Measurements from ENCODE around the gene PNCK.

The PNCK gene

GRCh38 chrX:153634832-153635231 lies 38.8 kb downstream of the PNCK start:
- no peak for DNase-seq (ENCODE audit: low read depth)

DNA sequence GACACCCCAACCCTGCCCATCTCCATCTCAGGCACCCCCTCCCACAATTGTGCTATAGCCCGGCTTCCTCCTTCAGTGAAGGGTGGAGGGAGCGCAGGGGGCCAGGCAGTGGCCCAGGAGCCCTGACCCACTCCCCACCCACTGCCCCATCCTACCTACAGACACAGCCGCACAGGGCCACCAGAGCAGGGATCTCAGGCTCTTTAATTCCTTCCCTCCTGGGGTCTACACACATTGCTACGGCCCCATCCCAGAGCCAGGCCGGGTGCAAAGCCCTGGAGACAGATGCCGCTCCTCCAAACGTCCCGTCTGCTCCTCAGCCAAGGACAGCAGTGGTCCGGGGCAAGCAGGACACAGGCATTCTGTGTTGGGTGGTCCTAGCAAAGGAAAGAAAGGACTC lies 39.4 kb downstream of the PNCK start:
- DNase-seq (ENCODE audit: low read depth): no peak
- H3K4me3 ChIP-seq (ENCODE audit: low read depth, low read length): no peak overlapping the region

More at GRCh38 chrX:153634832-153635231, 38.8 kb downstream of the PNCK start:
- no peak overlapping the region for H3K4me3 ChIP-seq (ENCODE audit: low read depth, low read length)

DNA sequence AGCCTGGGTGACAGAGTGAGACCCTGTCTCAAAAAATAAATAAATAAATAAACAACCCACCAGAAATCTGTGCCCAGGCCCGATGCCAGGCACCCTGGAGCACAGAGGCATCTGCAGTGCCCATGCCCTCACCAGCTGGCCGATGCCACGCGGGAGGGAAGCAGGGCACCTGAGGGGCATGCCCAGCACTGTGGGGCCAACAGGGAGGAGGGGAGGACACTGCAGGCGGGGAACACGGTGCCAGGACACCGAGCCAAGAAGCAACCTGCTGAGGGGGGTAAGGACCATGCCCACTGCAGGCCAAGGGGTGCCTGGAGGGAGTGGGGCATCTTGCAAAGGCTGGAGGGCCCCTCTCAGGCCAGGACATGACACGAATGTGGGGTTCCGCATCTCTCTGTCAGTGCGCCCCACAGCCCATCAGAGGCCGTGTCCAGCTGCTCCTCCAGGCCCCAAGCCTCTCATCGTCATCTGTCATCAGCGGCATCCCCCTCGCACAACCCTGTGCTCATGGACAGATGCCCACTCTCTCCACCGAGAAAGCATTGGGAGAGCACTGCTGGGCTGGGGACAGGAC lies 39.9 kb downstream of the PNCK start:
- no peak for DNase-seq (ENCODE audit: low read depth)
- no peak overlapping the region for H3K4me3 ChIP-seq (ENCODE audit: low read depth, low read length)

- DNase-seq (ENCODE audit: low read depth): no peak
- H3K4me3 ChIP-seq (ENCODE audit: low read depth, low read length): no peak overlapping the region
Observed at GRCh38 chrX:153633048-153633447, 40.6 kb downstream of the PNCK start.

GRCh38 chrX:153632595-153632946 lies 41.0 kb downstream of the PNCK start:
- H3K4me3 ChIP-seq (ENCODE audit: low read depth, low read length): no peak overlapping the region
- DNase-seq (ENCODE audit: low read depth): no peak

DNA sequence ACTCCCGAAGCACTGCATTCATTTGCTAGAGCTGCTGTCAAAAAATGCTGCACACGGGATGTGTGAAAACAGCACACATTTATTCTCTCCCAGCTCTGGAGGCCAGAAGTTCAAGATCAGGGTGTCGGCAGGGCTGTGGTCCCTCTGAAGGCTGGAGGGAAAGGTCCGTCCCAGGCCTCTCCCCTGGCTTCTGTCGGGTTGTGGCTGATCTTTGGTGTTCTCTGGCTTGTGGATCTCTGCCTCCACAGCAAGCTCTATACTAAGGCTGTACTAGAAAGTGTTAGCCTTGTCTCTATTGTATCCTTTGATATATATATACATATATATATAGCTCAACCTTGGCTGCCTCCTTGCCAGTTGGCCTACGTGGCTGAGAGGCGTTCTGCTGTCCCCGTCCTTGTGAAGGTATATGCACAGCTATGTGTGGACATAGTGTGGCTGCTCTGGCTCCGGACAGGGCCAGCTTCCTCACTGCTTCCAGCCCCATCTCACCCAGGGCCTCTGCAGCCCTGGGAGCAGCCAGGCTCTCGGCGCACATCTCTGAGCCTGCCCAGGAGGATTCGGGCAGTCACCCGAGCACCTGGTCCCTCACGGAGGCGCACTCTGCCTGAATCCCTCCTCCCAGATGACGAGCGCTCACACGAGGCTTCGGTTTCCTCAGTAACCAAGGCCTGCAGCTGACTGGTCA lies 41.6 kb downstream of the PNCK start:
- no peak overlapping the region for H3K4me3 ChIP-seq (ENCODE audit: low read depth, low read length)
- DNase-seq (ENCODE audit: low read depth): no peak

- no peak for DNase-seq (ENCODE audit: low read depth)
- H3K4me3 ChIP-seq (ENCODE audit: low read depth, low read length): no peak overlapping the region
Observed at GRCh38 chrX:153631346-153631745, 42.3 kb downstream of the PNCK start.

DNA sequence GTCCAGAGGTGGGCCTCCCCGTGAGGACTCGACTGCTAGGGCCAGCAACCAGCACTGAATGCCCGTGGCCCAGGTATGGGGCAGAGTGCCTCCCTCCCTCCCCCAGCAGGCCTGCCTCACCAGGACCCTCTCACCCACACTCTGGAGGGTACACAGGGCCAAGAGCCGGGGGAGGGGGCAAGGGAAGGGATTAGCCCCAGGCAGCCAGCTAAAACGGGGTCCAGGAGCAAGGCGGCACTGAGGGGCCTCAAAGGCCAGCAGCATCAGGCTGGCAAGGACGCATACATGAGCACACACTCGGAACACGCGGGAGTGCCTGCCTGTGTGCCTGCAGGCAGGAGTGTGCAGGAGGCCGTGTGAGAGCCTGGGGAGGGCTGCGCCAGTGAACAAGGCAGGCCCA lies 44.9 kb downstream of the PNCK start:
- no peak overlapping the region for H3K4me3 ChIP-seq (ENCODE audit: low read depth, low read length)
- no peak for DNase-seq (ENCODE audit: low read depth)

DNA sequence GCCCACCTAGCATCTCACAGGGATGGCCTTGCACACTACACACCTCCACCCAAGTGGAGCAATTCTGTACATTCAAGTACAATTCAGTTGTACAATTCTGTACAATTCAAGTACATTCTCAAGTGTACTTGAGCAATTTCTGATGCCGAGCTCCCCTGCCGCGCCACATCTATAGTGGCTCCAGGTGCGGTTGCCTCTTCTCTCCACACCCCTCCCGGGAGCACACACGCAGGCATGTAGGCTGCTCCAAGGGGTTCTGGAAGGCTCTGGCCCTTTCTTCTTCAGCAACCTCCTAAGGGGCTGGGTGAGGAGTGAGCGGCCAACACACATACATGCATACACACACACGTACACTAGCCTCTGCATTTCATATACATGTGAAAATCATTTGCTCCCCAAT lies 45.5 kb downstream of the PNCK start:
- H3K4me3 ChIP-seq (ENCODE audit: low read depth, low read length): no peak overlapping the region
- no peak for DNase-seq (ENCODE audit: low read depth)

- no peak for DNase-seq (ENCODE audit: low read depth)
- H3K4me3 ChIP-seq (ENCODE audit: low read depth, low read length): no peak overlapping the region
Observed at GRCh38 chrX:153627675-153628111, 45.9 kb downstream of the PNCK start.

DNA sequence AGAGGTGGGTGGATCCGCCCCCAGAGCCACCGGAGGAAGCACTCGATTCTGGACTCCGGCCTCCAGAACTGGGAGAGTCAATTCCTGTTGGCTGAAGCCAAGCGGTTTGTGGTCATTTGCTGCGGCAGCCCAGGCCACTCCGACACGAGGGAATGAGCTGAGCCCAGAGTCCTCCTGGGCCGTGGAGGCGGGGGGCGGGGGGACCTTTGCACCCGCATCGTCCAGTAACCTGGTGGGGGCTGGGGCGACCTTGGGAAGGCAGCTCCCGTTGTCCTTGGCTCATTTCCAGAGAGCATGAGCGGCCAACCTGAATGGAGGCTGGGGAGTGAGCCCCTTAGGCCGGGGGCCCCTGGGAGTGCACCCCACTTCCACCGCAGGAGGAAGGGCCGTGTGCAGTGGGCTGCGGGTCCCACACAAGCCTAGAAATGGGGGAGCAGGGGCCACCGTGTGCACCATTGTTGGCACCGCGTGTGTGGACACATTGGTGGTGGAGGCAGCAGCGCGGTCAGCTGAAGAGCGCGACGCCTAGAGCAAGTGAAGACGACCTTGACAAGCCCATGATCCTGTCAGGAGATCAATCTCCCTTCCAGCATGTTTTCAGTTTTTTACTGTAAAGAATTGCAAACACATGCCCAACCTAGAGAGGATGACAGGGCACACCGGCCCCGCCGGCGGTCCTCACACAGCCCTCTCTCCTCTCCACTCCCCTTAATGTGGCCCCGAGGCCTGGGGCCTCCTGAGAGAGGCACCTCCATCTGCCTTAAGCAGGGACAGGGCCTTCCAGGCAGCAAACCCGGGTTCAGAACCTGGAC lies 46.5 kb downstream of the PNCK start:
- H3K4me3 ChIP-seq (ENCODE audit: low read depth, low read length): no peak overlapping the region
- no peak for DNase-seq (ENCODE audit: low read depth)

DNA sequence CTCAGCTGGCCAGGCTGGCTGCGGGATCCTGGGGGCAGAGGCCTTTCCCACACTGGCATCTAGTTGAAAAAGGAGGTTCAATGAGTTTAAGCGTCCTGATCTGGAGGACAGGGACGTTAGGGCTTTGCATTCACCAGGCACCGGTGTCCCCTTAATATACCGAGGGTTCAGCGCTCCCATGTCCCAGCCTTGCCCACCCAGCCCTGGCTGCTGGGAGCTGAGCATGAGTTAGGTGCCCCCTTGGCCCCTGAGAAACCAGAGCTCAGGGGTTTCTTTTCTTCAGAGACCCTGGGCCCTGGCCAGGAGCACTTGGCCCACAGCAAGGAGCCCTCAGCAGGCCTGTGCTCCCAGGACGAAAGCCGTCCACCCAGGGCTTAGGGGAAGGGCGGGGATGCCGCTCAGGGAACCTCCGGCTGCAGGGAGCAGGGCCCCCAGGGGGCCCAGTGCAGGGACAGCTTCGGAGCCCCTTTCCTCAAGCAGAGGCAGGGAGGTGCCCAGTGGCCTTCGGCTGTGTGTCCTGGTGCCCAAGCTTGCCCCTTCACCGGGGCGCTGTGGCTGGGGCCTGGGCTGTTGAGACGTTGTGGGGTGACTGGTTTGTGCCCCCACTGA lies 47.5 kb downstream of the PNCK start:
- H3K4me3 ChIP-seq (ENCODE audit: low read depth, low read length): no peak overlapping the region
- DNase-seq (ENCODE audit: low read depth): no peak

DNA sequence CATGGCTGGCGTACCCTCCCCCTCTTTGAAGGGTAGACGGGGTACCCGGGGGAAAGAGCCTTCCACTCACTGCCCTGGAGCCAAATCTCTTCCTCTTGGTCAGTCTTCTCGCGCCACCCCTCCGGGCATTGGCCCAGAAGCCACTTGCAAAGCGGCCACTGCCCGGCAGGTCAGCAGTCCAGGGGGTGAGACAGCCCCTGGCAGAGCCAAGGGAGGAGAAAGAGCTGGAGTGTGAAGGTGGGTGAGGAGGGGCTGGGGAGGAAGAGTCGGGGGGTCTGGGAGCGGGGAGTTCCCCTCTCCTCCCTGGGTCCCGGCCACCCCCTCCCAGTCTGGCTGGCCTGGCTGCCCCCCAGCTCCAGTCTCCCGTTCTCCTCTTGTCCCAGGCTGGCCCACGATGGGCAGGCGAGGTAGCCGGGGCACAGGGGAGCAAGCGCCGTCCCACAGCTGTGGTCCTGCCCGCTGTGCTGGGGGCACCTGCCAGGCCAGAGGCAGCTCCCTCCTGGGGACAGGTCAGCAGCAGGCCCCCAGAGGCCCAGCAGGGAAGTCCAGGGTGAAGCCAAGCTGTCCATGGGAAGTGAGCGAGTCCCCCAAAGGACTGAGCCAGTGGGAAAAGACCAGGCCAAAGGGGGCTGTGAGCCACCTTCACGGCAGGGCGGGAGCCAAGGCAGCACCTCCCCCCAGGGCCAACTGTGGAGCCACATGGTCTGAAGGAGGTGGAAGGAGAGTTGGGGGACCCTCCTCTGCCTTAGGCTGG lies 48.2 kb downstream of the PNCK start:
- no peak overlapping the region for H3K4me3 ChIP-seq (ENCODE audit: low read depth, low read length)
- no peak for DNase-seq (ENCODE audit: low read depth)

GRCh38 chrX:153624196-153625091 lies 49.2 kb downstream of the PNCK start:
- no peak for DNase-seq (ENCODE audit: low read depth)
- H3K4me3 ChIP-seq (ENCODE audit: low read depth, low read length): no peak overlapping the region

DNA sequence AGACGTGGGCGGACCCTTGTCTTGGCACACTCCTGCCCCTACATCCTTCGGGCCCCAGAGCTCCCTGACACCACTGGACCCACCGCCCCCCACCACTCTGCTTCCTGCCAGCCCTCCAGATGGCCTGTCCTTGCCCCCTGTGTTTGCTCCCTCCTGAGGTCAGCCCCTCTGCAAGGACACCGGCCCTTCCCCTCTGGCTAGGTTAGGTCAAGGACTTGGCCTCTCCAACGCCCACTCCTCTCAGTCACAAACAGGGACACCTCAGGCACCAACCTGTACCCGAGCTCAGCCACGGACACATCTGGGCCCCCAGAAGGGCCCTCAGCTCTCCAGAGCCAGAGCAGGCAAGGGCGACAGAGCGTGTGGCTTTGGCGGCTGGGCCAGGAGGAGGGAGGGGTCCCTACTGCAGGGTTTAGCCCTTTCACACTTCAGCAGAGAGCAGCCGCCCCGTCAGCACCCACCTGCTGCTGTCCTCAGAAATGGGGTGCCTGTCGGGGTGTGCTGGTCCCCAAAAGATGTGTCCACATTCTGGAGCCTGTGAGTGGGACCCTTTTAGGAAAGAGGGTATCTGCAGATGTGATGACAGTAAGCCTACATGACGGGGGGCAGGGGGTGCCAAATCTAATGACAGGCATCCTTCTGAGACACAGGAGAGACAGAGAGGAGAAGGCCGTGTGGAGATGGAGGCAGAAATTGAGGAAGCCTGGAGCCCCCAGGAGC lies 50.1 kb downstream of the PNCK start:
- no peak for DNase-seq (ENCODE audit: low read depth)
- no peak overlapping the region for H3K4me3 ChIP-seq (ENCODE audit: low read depth, low read length)

DNA sequence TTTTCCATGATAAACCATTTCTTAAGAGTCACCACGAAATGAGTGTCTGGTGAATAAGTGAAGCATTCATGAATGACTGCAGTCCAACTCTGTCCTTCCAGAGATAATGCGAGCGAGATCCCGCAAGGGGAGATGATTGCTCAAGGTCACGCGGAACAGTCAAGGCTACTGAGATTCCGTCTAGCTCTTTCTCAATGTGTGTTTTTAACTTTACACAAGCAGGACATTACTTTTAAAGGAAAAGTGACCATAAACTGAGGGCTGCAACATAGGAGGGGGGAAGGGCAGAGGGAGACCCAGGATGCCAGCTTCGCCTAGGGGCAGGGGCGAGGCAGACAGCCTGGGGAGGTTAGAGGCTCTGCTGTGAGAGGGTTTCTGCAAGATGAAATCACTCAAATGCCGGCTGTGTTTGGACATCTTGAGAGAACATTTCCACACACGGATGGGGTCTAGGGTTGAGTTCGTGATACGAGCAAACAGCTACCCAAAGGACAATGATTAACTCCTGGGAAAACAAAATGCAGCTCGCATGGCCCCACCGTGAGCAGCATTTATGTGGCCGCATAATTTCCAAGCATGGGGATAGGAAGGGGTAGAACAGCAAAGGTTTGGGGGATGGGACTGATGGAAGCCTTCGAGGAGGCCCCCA lies 50.8 kb downstream of the PNCK start:
- no peak overlapping the region for H3K4me3 ChIP-seq (ENCODE audit: low read depth, low read length)
- DNase-seq (ENCODE audit: low read depth): no peak

GRCh38 chrX:153621949-153622598 lies 51.5 kb downstream of the PNCK start:
- no peak overlapping the region for H3K4me3 ChIP-seq (ENCODE audit: low read depth, low read length)
- no peak for DNase-seq (ENCODE audit: low read depth)

Measured in skeletal muscle cell (primary cell).